OCI-LY1 (cell line): ENCODE measurements around the gene COL23A1.

ENCODE experiments used
- H2AFZ ChIP-seq: fragments of 200-600 bp; sonication (generic), shearing (Covaris generic); 2 replicates; pipeline ENCODE4 v1.6.0; 2014; ENCODE audit warnings: antibody characterized with exemption, mild to moderate bottlenecking, low read length
- H3F3A ChIP-seq: fragments of 200-600 bp; sonication (generic), shearing (Covaris generic); 2 replicates; pipeline ENCODE4 v1.6.0; 2014; ENCODE audit warnings: mild to moderate bottlenecking, antibody characterized with exemption, low read length, moderate library complexity; ENCODE audit not compliant: insufficient read depth
- H3K27ac ChIP-seq: fragments of 200-600 bp; sonication (generic); 2 replicates; pipeline ENCODE4 v1.5.1; 2014; ENCODE audit warnings: low read length, mixed run types, mild to moderate bottlenecking, low read depth; ENCODE audit not compliant: poor library complexity, severe bottlenecking
- H3K27me3 ChIP-seq: fragments of 200-600 bp; sonication (generic); 2 replicates; pipeline ENCODE4 v1.6.0; 2014; ENCODE audit warnings: antibody characterized with exemption, mild to moderate bottlenecking, low read length, moderate library complexity; ENCODE audit not compliant: insufficient read depth
- H3K36me3 ChIP-seq: fragments of 200-600 bp; sonication (generic); 2 replicates; pipeline ENCODE4 v1.6.1; 2014; ENCODE audit warnings: mild to moderate bottlenecking, antibody characterized with exemption, low read length, moderate library complexity, mixed read lengths; ENCODE audit not compliant: insufficient read depth
- H3K4me1 ChIP-seq: fragments of 200-600 bp; sonication (generic); 2 replicates; pipeline ENCODE4 v1.5.1; 2014; ENCODE audit warnings: mild to moderate bottlenecking, low read length, moderate library complexity; ENCODE audit not compliant: insufficient read depth, severe bottlenecking
- H3K4me2 ChIP-seq: fragments of 200-600 bp; sonication (generic), shearing (Covaris generic); 2 replicates; pipeline ENCODE4 v1.6.1; 2014; ENCODE audit warnings: low read length
- H3K4me3 ChIP-seq: fragments of 200-600 bp; sonication (generic); 2 replicates; pipeline ENCODE4 v1.5.1; 2014; ENCODE audit warnings: low read length, low read depth, mild to moderate bottlenecking, mixed read lengths; ENCODE audit not compliant: poor library complexity, severe bottlenecking
- H3K79me2 ChIP-seq: fragments of 200-600 bp; shearing (Covaris generic); 2 replicates; pipeline ENCODE4 v1.6.1; 2016; ENCODE audit warnings: mixed run types, low read length, mixed read lengths; ENCODE audit not compliant: insufficient read depth
- H3K9ac ChIP-seq: fragments of 200-600 bp; sonication (generic), shearing (Covaris generic); 2 replicates; pipeline ENCODE4 v1.6.1; 2014; ENCODE audit warnings: mild to moderate bottlenecking, low read length, mixed read lengths
- H3K9me2 ChIP-seq: fragments of 200-600 bp; sonication (generic), shearing (Covaris generic); 2 replicates; pipeline ENCODE4 v1.6.1; 2014; ENCODE audit warnings: low read depth, mild to moderate bottlenecking, low read length, mixed read lengths
- H3K9me3 ChIP-seq: fragments of 200-600 bp; shearing (Covaris generic); 2 replicates; pipeline ENCODE4 v1.6.1; 2014; ENCODE audit warnings: low read length, mixed read lengths
- H4K20me1 ChIP-seq: fragments of 200-600 bp; sonication (generic), shearing (Covaris generic); 2 replicates; pipeline ENCODE4 v1.6.0; 2016; ENCODE audit warnings: mild to moderate bottlenecking, low read length; ENCODE audit not compliant: insufficient read depth
- CTCF ChIP-seq: fragments of 200-600 bp; sonication (generic), shearing (Covaris generic); IDR thresholded peaks from 2 replicates; pipeline ENCODE4 v1.5.1; 2017; ENCODE audit warnings: mild to moderate bottlenecking, antibody characterized with exemption, low read length, moderate library complexity, mixed read lengths
- EZH2 ChIP-seq: fragments of 200-600 bp; sonication (generic), shearing (Covaris generic); IDR thresholded peaks from 2 replicates; pipeline ENCODE4 v1.8.0; 2017; ENCODE audit warnings: borderline replicate concordance, mixed run types, mild to moderate bottlenecking, antibody characterized with exemption, low read length, moderate library complexity, mixed read lengths

The COL23A1 gene

GRCh38 chr5:178381921-178382695, 208.1 kb downstream of the COL23A1 start:
- Histone ChIP-seq H3K9me3 (no peaks in the 10 kb centered on the region), H3K9me2 (no peaks in the 10 kb centered on the region), H3F3A (no peaks in the 10 kb centered on the region), H3K27me3 (no peaks in the 10 kb centered on the region), H3K9ac (no peak overlapping the region), H3K4me2 (no peak overlapping the region), H2AFZ (no peak overlapping the region), H4K20me1 (no peaks in the 10 kb centered on the region), H3K36me3 (no peaks in the 10 kb centered on the region), H3K4me3 (no peak overlapping the region), H3K79me2 (no peaks in the 10 kb centered on the region), H3K27ac (no peak overlapping the region), H3K4me1 (no peaks in the 10 kb centered on the region)
- TF ChIP-seq CTCF (no peak), EZH2 (no peak)

- H3K9me3 ChIP-seq, result no peaks in the 10 kb centered on the region
- no peak overlapping the region for H3K4me2 ChIP-seq
- no peak overlapping the region for H2AFZ ChIP-seq
- no peak overlapping the region for H3K9ac ChIP-seq
- no peaks in the 10 kb centered on the region for H3K9me2 ChIP-seq
- H4K20me1 ChIP-seq, result no peaks in the 10 kb centered on the region
- no peaks in the 10 kb centered on the region for H3K36me3 ChIP-seq
- H3K4me3 ChIP-seq, result no peak overlapping the region
- H3F3A ChIP-seq, result no peaks in the 10 kb centered on the region
- no peak overlapping the region for H3K27ac ChIP-seq
- no peaks in the 10 kb centered on the region for H3K4me1 ChIP-seq
- H3K79me2 ChIP-seq, result no peaks in the 10 kb centered on the region
- H3K27me3 ChIP-seq, result no peaks in the 10 kb centered on the region
- TF ChIP-seq CTCF (no peak), EZH2 (no peak)
Observed at GRCh38 chr5:178381206-178381605, 209.0 kb downstream of the COL23A1 start.

GRCh38 chr5:178380541-178381074, 209.6 kb downstream of the COL23A1 start:
- Histone ChIP-seq H3K4me3 (no peak overlapping the region), H4K20me1 (no peaks in the 10 kb centered on the region), H3K9ac (no peak overlapping the region), H3K9me2 (no peaks in the 10 kb centered on the region), H3F3A (no peaks in the 10 kb centered on the region), H3K27ac (no peak overlapping the region), H3K36me3 (no peaks in the 10 kb centered on the region), H3K79me2 (no peaks in the 10 kb centered on the region), H2AFZ (no peak overlapping the region), H3K27me3 (no peaks in the 10 kb centered on the region), H3K9me3 (no peaks in the 10 kb centered on the region), H3K4me2 (no peak overlapping the region), H3K4me1 (no peaks in the 10 kb centered on the region)
- TF ChIP-seq CTCF, result no peak
